T follicular helper cell (primary cell): ENCODE data around the gene OR11H12.
"Not testable (repeated sequence)": the region's sequence is repeated elsewhere in the genome, so short reads cannot be mapped to it uniquely, and the experiment has no call there.

ENCODE experiments used
- DNase-seq: peaks from one replicate; pipeline ENCODE4 v3.0.0-alpha.2; 2020; ENCODE audit warnings: low read depth
- total RNA-seq, 2 experiments: gene quantifications; one replicate each; lab custom pipeline; 2026; lab: John Stamatoyannopoulos, UW

OR11H12 gene, protein sequence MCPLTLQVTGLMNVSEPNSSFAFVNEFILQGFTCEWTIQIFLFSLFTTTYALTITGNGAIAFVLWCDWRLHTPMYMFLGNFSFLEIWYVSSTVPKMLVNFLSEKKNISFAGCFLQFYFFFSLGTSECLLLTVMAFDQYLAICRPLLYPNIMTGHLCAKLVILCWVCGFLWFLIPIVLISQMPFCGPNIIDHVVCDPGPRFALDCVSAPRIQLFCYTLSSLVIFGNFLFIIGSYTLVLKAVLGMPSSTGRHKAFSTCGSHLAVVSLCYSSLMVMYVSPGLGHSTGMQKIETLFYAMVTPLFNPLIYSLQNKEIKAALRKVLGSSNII
- total RNA-seq = 0 reads per million in 2 experiments

DNA sequence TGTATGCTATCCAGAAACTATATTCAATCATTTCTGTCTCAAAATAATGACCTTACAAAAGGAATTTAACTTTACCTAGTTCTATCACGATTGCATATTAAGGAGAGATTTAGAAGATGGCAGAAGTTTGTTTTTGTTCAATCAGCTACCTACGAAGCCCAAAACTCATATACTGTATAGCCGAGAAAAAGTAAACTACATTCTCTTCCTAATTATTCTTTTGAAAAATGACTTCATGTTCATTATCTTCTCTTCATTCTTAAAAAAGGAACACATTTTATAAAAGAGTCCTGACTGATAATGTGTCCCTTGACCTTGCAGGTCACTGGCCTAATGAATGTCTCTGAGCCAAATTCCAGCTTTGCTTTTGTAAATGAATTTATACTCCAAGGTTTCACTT is at the start of gene OR11H12:
TSS of gene OR11H12 (plus strand) at position 301 of the 400 bp plus-strand sequence. CDS start at position 301, 0 bp downstream.
- DNase-seq = not testable (repeated sequence)

DNA sequence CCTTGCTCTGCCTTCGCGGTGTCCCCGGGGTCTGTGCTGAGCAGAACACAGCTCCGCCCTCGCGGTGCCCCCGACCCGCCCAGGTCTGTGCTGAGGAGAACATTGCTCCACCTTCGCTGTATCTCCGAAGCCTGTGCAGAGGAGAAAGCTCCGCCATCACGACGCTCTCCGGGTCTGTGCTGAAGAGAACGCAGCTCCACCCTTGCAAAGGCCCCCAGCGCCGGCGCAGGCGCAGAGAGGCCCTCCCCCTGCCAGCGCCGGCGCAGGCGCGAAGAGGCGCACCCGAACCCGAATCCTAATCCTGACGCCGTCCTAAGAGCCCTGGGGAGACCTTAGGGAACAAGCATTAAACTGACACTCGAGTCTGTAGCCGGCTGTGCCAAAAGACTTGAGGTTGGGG is 18.0 kb upstream of the OR11H12 start:
- DNase-seq = not testable (repeated sequence)

DNA sequence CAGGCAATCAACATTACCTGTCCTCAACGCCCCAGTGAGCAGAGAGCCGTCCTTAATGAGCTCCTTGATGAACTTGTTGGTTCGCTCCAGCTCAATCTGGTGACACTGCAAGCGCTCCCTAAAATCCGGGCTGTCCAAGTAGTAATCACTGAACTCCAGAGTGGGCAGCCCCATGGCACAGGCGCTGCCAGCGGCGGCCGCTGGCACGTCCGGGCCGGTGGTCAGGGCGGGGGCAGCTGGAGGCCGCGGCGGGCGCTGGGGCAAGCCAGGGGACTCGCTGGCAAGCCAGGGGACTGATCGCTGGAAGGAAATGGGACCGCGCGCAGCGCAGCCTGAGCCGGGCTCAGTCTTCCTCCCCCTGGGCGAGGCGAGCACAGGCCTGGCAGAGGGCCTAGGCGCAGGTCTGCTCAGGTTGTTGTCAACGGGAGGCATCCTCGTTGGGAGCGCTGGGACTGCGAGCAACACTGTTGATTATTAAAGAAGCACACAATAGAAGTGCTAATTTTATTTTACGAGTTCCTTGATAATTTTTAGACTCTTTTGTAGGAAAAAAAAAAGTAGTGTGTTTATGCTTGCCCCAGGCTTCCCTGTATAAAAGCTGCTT is 25.8 kb downstream of the OR11H12 start:
- DNase-seq = not testable (repeated sequence)

DNA sequence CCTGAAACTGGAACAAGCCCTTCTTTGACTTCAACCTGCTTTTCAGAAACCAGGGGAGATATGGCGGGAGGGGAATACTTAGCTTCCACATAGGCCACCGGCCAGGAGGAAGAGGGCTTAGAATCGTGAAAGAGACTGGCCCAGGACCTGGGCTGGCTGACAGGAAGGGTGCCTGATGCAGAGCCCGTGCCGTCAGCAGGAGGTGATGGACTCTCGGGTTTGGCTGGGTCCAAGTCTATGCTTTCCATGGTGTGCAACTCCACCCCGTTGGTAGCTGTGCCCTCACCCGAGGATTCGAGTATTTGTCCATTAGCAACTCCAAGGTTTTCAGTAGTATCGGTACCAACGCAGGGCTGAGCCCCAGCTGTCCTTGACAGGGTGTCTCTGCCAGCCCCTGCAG is 35.1 kb downstream of the OR11H12 start:
- not testable (repeated sequence) for DNase-seq

DNA sequence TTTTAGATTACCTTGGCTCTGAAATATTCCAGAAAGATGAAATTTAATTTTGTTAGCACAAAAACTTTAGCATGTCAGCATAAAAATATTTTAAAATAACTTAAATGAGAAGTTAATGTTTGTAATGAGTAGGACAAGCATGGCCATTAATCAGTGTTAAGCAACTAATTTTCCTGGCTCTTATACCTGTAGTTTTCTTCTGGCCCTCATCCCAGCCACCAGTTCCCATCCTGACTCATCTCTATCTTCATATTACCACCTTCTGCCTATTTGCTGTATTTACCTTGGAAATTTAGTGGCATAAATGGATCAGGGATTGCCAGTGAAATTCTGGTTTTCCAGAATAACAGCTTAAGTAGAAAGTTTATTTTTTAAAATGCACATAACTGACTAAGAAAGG is 37.1 kb downstream of the OR11H12 start:
- not testable (repeated sequence) for DNase-seq

DNA sequence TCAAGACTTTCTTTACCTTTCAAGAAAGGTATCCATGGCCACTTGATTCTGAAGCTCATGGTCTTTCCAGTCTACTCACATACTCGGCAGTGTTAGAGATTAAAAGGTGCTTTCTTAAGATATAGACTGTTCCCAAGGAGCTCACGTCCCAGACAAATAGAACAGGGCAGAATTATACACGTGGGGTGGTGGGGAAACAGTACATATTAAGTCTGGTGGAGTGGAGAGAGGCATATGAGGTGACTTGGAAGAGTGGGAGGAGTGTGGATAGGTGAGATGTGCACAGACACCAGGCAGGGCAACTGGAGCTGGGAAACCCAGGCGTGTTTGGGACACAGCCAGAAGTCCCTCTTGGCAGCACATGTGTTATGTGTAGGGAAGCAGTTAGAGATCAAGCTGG is 37.9 kb downstream of the OR11H12 start:
- not testable (repeated sequence) for DNase-seq

DNA sequence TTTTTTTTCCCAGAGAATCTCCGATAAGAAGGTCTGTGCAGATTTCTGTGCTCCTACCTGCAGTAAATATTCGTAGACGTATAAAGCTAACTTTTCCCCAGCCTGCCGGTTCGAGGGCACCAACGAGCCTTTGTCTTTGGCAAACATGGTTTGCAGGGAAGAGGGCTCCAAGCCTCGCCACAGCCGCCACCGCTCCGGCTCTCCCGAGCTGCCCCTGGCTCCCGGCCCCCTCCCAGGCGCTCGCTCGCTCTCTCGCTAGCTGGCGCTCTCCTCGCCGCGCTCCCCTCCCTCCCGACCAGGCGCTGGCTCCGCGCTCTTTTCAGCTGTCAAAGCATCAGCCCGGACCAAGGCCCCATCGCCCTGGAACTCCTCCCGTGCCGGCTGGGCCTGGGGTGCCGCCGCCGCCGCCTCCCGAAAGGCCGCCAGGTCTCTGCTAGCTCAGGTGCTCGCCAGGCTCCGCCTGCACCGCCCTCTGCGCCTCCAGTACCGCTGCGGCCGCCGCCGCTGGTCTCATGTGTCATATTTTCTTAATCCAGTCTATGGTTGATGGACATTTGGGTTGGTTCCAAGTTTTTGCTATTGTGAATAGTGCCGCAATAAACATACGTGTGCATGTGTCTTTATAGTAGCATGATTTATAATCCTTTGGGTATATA is 45.3 kb downstream of the OR11H12 start:
- DNase-seq = not testable (repeated sequence)
